ENCODE data around the gene CA11.

CA11 gene

DNA sequence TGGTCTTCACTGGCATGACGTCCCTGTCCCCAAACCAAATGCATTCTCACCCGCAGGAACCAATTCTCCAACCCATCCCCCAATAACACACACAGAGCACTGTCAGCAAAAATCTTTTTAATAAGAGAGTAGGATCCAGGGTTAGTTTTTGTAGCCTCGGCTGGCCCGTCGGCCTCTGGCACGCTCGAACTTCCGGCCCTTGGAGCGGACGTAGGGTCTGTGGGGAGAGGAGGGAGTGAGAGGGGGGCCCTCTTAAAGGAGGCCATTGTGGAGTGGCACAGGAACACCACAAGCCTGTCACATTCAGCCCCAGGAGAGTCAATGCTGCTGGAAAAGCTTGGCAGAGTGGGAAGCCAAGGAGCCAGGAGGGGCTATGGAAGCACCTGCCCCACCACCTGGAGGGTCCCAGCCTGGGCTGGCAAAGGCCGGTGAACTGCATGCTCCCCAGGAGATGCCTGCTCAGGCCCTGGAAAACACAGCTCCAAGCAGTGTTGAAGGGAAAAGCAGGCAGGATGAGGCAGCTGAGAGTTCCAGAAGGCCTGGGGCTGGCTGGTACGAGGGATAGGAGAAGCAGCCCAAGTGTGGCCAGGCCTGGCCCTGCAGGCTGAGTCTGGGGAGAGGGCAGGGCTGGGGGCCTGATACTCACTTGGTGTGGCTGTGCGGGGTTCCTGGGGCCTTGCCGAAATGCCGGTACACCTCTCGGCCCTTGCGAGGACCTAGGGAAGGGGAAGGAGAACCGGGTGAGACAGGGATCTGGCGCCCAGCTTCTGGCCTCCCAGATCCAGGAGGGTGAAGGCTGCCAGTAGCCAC, 30.6 kb downstream of the CA11 start:
- no peak for TF ChIP-seq CTCF (IDR thresholded peaks at IDR 0.05; ENCODE audit: low read length, missing control alignments)
- no peak overlapping the region for H3K4me3 ChIP-seq (replicated peaks; ENCODE audit: low read depth, low read length)
- no peak for DNase-seq (ENCODE audit: low read depth)

GRCh38 chr19:48614436-48615230, 31.4 kb downstream of the CA11 start, which contains the start of gene FAM83E:
TSS of gene FAM83E (minus strand) at chr19:48615076. CDS start at chr19:48613372, 1,704 bp downstream.
- no peak for TF ChIP-seq CTCF (IDR thresholded peaks at IDR 0.05; ENCODE audit: low read length, missing control alignments)
- H3K4me3 ChIP-seq (replicated peaks; ENCODE audit: low read depth, low read length), result no peak within 1 kb of the TSS
- DNase-seq (ENCODE audit: low read depth), result no peak

DNA sequence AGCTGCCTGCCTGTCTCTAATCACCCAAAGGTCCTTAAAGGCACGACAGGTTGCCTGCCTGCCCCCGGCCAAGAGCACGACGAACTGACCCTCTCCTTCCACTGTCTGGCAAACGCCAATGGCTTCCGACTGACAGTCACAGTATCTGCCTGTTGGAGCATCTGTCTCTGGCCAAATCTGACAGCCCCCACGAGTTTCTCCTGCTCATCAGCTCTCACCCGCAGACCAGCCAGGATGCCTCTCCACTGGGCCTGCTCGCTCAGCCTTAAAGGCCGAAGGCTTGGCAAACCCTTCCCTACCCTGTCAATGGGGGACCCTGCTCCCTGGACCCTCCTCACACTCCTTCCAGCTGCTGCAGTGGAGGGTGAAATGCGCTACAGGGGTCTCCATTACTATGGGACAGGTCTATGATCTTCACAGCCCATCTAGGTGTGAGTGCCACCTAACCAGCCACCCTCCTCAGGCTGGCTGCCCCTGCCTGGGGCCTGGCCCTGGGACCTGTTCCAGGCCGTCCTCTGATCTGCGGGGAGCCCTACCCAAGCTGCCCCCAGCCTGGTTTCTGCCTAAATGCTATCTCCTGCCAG, 32.0 kb downstream of the CA11 start:
- no peak overlapping the region for H3K4me3 ChIP-seq (replicated peaks; ENCODE audit: low read depth, low read length)
- no peak for TF ChIP-seq CTCF (IDR thresholded peaks at IDR 0.05; ENCODE audit: low read length, missing control alignments)
- no peak for DNase-seq (ENCODE audit: low read depth)

DNA sequence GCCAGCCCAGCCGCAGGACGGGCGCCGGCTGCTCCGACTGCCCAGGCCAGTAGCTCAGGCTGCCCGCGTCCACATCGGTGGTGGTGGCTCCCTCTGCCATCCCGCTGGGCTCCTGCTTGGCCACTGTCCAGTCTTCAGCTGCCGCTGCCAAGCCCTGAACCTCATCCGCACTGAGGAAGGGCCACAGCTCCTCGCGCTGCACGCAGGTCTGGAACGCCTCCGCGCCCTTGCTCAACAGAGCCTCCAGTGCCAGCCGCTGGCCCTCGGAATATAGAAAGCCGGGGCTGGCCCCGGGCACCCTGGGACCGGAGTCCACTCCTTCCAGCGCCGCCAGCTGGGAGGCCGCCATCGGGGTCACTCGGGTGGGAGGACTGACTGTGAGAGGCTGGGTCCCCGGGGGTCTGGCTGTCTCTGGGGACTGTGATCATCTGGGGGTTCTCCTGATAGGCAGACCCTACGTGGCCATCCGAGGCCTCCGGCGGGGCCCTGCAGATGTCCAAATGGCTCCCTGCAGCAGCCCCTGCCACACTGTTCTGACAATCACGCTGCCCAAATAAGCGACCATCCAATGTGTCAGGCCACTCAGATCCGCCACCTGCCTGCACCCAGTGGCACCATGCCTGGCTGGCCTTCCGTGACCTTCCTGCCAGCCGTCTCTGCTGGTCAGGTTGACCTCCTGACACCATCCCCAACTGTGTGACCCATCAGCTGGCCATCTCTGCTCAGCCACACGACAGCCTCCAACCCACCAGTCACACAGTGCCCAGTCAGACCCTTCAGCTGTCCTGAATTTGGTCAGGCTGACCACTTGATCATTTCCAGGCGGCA, 32.7 kb downstream of the CA11 start:
- H3K4me3 ChIP-seq (replicated peaks; ENCODE audit: low read depth, low read length), result no peak overlapping the region
- no peak for TF ChIP-seq CTCF (IDR thresholded peaks at IDR 0.05; ENCODE audit: low read length, missing control alignments)
- DNase-seq (ENCODE audit: low read depth), result no peak

DNA sequence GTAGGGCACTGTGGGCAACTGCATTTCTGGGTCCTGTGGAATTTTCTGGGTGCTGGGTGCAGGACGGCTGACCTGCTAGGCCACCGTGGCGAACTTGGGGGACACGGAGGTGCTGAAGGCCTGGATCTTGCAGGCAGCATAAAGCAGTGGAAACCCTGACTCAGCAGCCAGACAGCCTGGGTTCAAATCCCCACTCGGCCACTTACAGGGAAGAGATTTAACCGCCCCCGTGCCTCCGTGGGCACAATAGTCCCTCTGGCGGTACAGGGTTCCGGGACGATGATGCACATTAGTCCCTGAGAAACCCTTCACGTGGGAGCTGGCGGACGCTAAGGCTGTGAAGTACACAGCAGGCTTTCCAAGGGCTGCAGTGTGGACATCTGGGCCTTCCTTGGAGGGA, 34.1 kb downstream of the CA11 start:
- H3K4me3 ChIP-seq (replicated peaks; ENCODE audit: low read depth, low read length), result no peak overlapping the region
- TF ChIP-seq CTCF (IDR thresholded peaks at IDR 0.05; ENCODE audit: low read length, missing control alignments), result no peak
- no peak for DNase-seq (ENCODE audit: low read depth)

GRCh38 chr19:48609571-48610108, 36.3 kb downstream of the CA11 start:
- no peak for TF ChIP-seq CTCF (IDR thresholded peaks at IDR 0.05; ENCODE audit: low read length, missing control alignments)
- no peak overlapping the region for H3K4me3 ChIP-seq (replicated peaks; ENCODE audit: low read depth, low read length)
- no peak for DNase-seq (ENCODE audit: low read depth)

All from fibroblast of pulmonary artery (primary cell).